Lower leg skin (tissue), 3 donors: ENCODE measurements around the gene TP73.

Experiments
- CTCF ChIP-seq, 3 donors: fragments of 450-650 bp; IDR thresholded peaks; one replicate each; pipeline ENCODE4 v1.5.1; 2016; ENCODE audit warnings: antibody characterized with exemption in 3 of 3, mild to moderate bottlenecking in 3 of 3, moderate library complexity in 2 of 3
- POLR2A ChIP-seq, 2 donors: fragments of 450-650 bp; IDR thresholded peaks; one replicate each; pipeline ENCODE4 v1.6.1; 2016 to 2017; ENCODE audit warnings: antibody characterized with exemption in 2 of 2, mild to moderate bottlenecking in 1 of 2, moderate library complexity in 1 of 2

- TF ChIP-seq CTCF (IDR thresholded peaks at IDR 0.05), result no peak
- TF ChIP-seq POLR2A (IDR thresholded peaks at IDR 0.05), result no peak
These were observed 27.6 kb downstream of the TP73 start for GRCh38 chr1:3679799-3680453.
